A549 (cell line): ENCODE measurements around the gene TLCD3B.

ENCODE experiments used
- CTCF ChIP-seq: fragments of >200 bp; sonication (Bioruptor Twin); formaldehyde crosslinking; IDR thresholded peaks from 3 replicates; pipeline ENCODE4 v1.5.1; 2016
- EP300 ChIP-seq, 2 experiments: fragments of >200 bp; sonication (Bioruptor Twin); formaldehyde crosslinking; IDR thresholded peaks; 2 replicates in 1 of 2; 3 replicates in 1 of 2; pipeline ENCODE4 v1.6.1; 2016 to 2017
- HDAC2 ChIP-seq: fragments of 200-600 bp; sonication (generic); IDR thresholded peaks from 2 replicates; pipeline ENCODE4 v1.6.1; 2016
- JUN ChIP-seq, 2 experiments: fragments of >200 bp; sonication (Bioruptor Twin); formaldehyde crosslinking; IDR thresholded peaks; 2 replicates in 1 of 2; 3 replicates in 1 of 2; pipeline ENCODE4 v1.6.1; 2016 to 2017
- KDM5A ChIP-seq: fragments of 200-600 bp; sonication (generic); IDR thresholded peaks from 2 replicates; pipeline ENCODE4 v1.6.1; 2016; ENCODE audit warnings: antibody characterized with exemption, mild to moderate bottlenecking
- POLR2A ChIP-seq: IDR thresholded peaks from 2 replicates; pipeline ENCODE4 v1.6.1; 2012; ENCODE audit warnings: mild to moderate bottlenecking, low read length
- RFX5 ChIP-seq: fragments of 450-650 bp; IDR thresholded peaks from 2 replicates; pipeline ENCODE4 v1.7.1; 2014; ENCODE audit warnings: antibody characterized with exemption, mild to moderate bottlenecking, moderate library complexity
- ZC3H11A ChIP-seq: fragments of 450-650 bp; IDR thresholded peaks from 2 replicates; pipeline ENCODE4 v1.6.1; 2014; ENCODE audit warnings: antibody characterized with exemption, mild to moderate bottlenecking
- ZFP36 ChIP-seq: fragments of 450-650 bp; IDR thresholded peaks from 2 replicates; pipeline ENCODE4 v1.6.1; 2014; ENCODE audit warnings: borderline replicate concordance; ENCODE audit not compliant: partially characterized antibody

- TF ChIP-seq CTCF (no peak), KDM5A (no peak), EP300 (IDR thresholded peaks at IDR 0.05) (no peak), ZFP36 (no peak), JUN (IDR thresholded peaks at IDR 0.05) (no peak), HDAC2 (no peak), RFX5 (no peak), POLR2A (no peak), ZC3H11A (no peak)
Observed at GRCh38 chr16:30004424-30004776, 26.7 kb downstream of the TLCD3B start.
